IPS-11a (cell line): ENCODE results near the gene TECPR2.
"Not testable (repeated sequence)": the region's sequence is repeated elsewhere in the genome, so short reads cannot be mapped to it uniquely, and the experiment has no call there.

Source experiments
- H3K4me3 ChIP-seq: one replicate; pipeline ENCODE4 v1.5.1; 2013; ENCODE audit warnings: low read depth, low read length, control low read depth

Gene TECPR2

GRCh38 chr14:102333795-102334705 lies 28.7 kb upstream of the TECPR2 start:
- H3K4me3 ChIP-seq = no peak overlapping the region

- no peak overlapping the region for H3K4me3 ChIP-seq
These were observed 27.6 kb upstream of the TECPR2 start for GRCh38 chr14:102335163-102335562.

DNA sequence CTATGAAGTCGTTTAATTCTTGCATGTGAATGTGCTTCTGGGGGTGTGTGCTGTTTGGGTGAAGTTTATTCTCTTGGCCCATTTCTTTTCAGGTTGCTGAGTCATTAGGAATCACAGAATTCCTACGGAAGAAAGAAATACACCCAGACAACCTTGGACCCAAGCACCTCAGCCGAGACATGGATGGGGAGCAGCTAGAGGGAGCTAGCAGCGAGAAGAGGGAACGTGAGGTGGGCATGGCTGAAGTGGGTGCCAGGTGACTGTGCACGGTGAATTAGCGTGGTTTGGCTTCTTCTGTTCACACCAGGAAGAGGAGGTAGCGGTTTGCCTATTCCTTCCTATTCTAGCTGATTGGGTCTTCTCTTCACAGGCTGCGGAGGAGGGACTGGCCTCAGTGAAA lies 24.0 kb upstream of the TECPR2 start:
- no peak overlapping the region for H3K4me3 ChIP-seq

DNA sequence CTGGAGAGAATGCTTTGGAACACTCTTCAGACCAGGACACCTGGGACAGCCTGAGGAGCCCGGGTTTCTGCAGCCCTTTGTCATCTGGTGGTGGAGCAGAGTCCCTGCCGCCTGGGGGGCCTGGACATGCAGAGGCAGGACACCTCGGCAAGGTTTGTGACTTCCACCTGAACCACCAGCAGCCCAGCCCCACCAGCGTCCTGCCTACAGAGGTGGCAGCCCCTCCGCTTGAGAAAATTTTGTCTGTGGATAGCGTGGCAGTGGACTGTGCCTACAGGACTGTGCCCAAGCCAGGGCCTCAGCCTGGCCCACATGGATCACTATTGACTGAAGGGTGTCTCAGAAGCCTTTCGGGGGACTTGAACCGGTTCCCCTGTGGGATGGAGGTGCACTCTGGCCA lies 21.2 kb upstream of the TECPR2 start:
- H3K4me3 ChIP-seq = no peak overlapping the region

- no peak overlapping the region for H3K4me3 ChIP-seq
These were observed 20.5 kb upstream of the TECPR2 start for GRCh38 chr14:102342238-102342637.

DNA sequence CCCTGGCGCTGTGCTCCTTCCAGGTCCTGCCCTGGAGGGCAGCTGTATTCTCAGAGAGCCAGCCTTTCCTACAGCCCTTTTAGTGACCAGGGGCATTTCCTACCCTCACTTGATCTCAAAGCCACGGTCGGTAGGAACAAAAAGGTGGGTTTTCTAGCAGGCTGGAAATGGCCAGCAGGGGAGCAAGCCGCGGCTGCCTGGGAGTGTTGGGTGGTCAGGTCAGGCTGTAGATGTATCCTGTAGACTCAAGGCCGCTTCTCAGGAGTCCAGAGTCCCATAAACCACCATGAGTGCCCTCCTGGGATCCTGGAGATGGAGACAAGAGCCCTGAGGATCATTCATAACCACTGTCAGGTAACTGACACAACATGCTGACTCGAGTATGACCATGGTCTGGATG lies 18.7 kb upstream of the TECPR2 start:
- H3K4me3 ChIP-seq = no peak overlapping the region

DNA sequence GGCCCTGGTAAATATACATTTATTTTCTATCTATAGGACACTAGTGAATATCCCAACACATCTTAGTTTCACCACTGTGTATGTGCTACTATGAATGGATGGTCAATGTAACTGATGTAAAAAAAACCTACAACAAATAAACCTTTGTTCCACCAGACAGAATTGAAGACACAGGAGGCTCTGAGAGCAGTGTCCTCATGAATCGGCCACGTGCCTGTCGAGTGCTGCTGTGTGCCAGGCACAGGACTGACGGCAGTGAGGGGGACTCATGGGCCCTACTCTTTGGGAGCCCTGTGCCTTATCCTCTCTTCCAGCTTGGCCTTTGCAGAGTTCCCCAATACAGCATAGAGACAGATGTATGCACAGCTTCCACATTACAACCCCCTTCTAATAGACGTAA lies 18.3 kb upstream of the TECPR2 start:
- H3K4me3 ChIP-seq = no peak overlapping the region

- H3K4me3 ChIP-seq = no peak overlapping the region
These were observed 17.5 kb upstream of the TECPR2 start for GRCh38 chr14:102345232-102345631.

DNA sequence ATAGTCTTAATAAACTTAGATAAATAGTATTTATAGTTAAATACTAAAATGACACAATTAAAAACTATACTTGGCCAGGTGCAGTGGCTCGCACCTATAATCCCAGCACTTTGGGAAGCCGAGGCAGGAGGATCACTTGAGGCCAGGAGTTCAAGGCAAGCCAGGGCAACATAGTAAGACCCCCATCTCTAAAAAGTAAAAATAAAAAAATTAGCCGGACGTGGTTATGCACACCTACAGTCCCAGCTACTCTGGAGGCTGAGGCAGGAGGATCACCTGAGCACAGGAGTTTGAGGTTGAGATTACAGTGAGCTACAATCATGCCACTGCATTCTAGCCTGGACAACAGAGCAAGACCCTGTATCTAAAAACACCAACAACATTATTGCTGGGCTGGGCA lies 16.1 kb upstream of the TECPR2 start:
- no peak overlapping the region for H3K4me3 ChIP-seq

GRCh38 chr14:102348376-102348775 lies 14.4 kb upstream of the TECPR2 start:
- no peak overlapping the region for H3K4me3 ChIP-seq

- no peak overlapping the region for H3K4me3 ChIP-seq
These were observed 11.7 kb upstream of the TECPR2 start for GRCh38 chr14:102351023-102351422.

GRCh38 chr14:102351593-102351992 lies 11.1 kb upstream of the TECPR2 start:
- not testable (repeated sequence) for H3K4me3 ChIP-seq

DNA sequence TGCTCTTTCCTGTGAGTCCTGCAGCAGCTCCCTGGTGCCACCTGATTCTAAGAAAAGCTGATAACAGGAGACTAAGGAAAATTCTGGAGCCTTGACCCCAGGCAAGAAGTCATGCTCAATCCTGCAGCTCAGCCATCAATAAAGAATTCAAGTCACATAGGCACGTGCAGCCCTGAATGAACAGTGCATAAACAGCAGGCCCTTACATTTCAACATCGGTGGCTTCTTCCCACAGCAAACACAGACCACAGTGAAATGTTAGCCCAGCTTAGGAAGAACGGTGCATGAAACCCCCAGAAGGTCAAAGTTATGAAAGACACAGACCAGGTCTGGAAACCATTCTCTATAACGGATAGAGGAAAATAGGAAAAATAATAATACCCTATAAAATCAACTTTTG lies 10.5 kb upstream of the TECPR2 start:
- H3K4me3 ChIP-seq = no peak overlapping the region

GRCh38 chr14:102353126-102353619 lies 9.6 kb upstream of the TECPR2 start:
- H3K4me3 ChIP-seq = no peak overlapping the region

GRCh38 chr14:102356280-102356679 lies 6.5 kb upstream of the TECPR2 start:
- no peak overlapping the region for H3K4me3 ChIP-seq

DNA sequence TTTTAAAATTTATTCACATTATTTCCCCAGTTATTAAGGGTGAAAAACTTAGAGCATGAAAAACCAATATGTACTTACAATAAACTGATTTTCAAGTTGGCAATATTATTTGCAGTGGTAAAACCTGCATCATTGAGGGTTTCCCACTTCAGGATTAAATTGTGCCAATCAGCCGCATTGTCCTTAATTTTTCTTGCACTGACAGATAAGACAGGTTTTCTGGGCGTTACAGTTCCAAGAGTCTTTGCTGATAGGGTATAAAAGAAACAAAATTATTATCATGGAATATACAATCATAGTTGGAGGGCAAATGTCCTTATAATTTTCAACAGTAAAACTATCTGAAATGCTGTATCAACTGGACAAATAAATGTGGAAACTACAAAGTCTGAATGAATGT lies 3.4 kb upstream of the TECPR2 start:
- no peak overlapping the region for H3K4me3 ChIP-seq

DNA sequence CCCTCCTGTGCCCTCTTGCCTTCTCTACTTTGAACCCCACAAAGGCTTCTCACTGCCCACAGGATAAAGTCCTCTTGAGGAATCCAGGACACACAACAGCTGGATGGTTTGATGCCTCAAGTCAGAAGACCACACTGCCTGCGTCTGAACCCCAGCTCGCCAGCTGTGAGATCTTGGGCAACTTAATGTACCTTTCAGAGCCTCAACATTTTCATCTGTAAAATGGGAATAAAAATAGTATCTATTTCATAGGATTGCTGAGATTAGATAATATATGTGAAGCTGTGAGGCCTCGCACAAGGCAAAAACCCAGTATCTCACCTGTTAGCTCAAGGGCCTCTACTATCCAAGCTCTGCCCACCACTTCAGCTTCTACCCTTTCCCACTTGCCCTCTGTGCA lies 2.4 kb upstream of the TECPR2 start:
- no peak overlapping the region for H3K4me3 ChIP-seq

DNA sequence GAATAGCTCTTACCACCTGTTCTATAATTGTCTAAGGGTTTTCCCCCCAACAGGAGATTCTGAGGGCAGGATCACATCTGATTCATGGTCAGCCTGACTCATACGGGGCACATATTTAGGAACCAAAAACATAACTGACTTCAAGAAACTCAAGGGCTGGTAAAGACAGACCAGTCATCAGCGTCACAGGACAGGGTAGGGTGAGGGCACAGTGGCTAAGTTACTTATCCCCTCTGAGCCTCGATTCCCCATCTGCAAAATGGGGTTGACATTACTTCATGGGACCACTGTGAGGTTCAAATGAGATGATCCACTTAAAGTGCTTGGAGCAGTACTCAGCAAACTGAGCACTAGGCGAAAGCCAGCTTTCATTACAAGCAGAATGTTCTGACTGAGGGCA lies 657 bp upstream of the TECPR2 start:
- H3K4me3 ChIP-seq = peak overlapping the region; percentile 89

GRCh38 chr14:102363182-102363943 lies 622 bp downstream of the TECPR2 start:
- peak overlapping the region; percentile 89 for H3K4me3 ChIP-seq

- H3K4me3 ChIP-seq = no peak overlapping the region
These were observed 7.6 kb downstream of the TECPR2 start for GRCh38 chr14:102370305-102370809.

- no peak overlapping the region for H3K4me3 ChIP-seq
These were observed 8.6 kb downstream of the TECPR2 start for GRCh38 chr14:102371361-102371760.

GRCh38 chr14:102373110-102373509 lies 10.4 kb downstream of the TECPR2 start:
- no peak overlapping the region for H3K4me3 ChIP-seq
